Osteoblast (primary cell): ENCODE results near the gene TPM1. TPM values are rescaled to one million over a fixed set of nuclear protein-coding genes. Genes with fewer than 3 reads are reported as not detected.
A peak's percentile ranks its signal among the peaks of the same experiment; 100 is the strongest.

Experiments
- DNase-seq: peaks from one replicate; pipeline ENCODE4 v3.0.0; 2011; ENCODE audit warnings: low spot score, mixed read lengths; ENCODE audit not compliant: insufficient read length; ENCODE audit errors: missing footprints
- H2AFZ ChIP-seq: 2 replicates; pipeline ENCODE4 v1.6.0; 2011; ENCODE audit warnings: mild to moderate bottlenecking, low read length
- H3K27ac ChIP-seq: 2 replicates; pipeline ENCODE4 v1.5.1; 2011; ENCODE audit warnings: mild to moderate bottlenecking, low read depth, low read length, moderate library complexity
- H3K27me3 ChIP-seq: 2 replicates; pipeline ENCODE4 v1.6.0; 2012; ENCODE audit warnings: mild to moderate bottlenecking, control low read depth, inconsistent platforms, low read length, moderate library complexity; ENCODE audit not compliant: insufficient read depth
- H3K36me3 ChIP-seq: 2 replicates; pipeline ENCODE4 v1.5.1; 2011; ENCODE audit warnings: mild to moderate bottlenecking, low read length, control low read depth, moderate library complexity; ENCODE audit not compliant: insufficient read depth
- H3K4me1 ChIP-seq: 2 replicates; pipeline ENCODE4 v1.5.1; 2011; ENCODE audit warnings: mild to moderate bottlenecking, low read length, control low read depth, moderate library complexity; ENCODE audit not compliant: insufficient read depth
- H3K4me2 ChIP-seq: 2 replicates; pipeline ENCODE4 v1.6.0; 2011; ENCODE audit warnings: mild to moderate bottlenecking, low read length; ENCODE audit not compliant: insufficient read depth
- H3K4me3 ChIP-seq: fragments of 200-600 bp; sonication (generic); 3 replicates; pipeline ENCODE4 v1.5.1; 2012; ENCODE audit warnings: mild to moderate bottlenecking, low read length, inconsistent platforms; ENCODE audit not compliant: insufficient read depth
- H3K79me2 ChIP-seq: 2 replicates; pipeline ENCODE4 v1.6.0; 2012; ENCODE audit warnings: mild to moderate bottlenecking, low read length, control low read depth, inconsistent platforms; ENCODE audit not compliant: insufficient read depth
- H3K9me3 ChIP-seq: 2 replicates; pipeline ENCODE4 v1.5.1; 2011; ENCODE audit warnings: low read depth, low read length, control low read depth
- H4K20me1 ChIP-seq: 2 replicates; pipeline ENCODE4 v1.6.0; 2012; ENCODE audit warnings: mild to moderate bottlenecking, low read length, control low read depth; ENCODE audit not compliant: insufficient read depth
- CTCF ChIP-seq: IDR thresholded peaks from 2 replicates; pipeline ENCODE4 v1.5.1; 2011; ENCODE audit warnings: mild to moderate bottlenecking, low read depth, low read length, moderate library complexity; ENCODE audit errors: extremely low read depth
- total RNA-seq: library from RNA; depleted of rRNA; stranded (reverse); fragments of >200 nt; gene quantifications from 2 replicates; pipeline ENCODE4 v1.2.3, GENCODE V29; 2012

TPM1 gene
- total RNA-seq, 1 donor = 1,563 TPM

DNA sequence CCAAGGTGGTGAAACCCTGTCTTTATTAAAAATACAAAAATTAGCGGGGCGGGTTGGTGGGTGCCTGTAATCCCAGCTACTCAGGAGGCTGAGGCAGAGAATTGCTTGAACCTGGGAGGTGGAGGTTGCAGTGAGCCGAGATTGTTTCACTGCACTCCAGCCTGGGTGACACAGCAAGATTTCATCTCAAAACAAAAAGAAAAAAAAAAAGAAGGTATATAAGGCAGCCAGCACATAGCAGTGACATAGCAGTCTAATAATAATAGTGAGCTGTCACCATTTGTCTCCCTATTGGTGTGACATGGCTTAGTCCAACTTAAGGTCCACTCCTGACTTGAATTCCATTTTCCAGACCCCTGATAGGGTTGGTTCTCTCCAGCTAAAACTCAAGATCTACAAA is 70.3 kb downstream of the TPM1 start:
- H3K4me2 ChIP-seq = no peak overlapping the region
- TF ChIP-seq CTCF = no peak

GRCh38 chr15:63114465-63114864 is 71.9 kb downstream of the TPM1 start:
- Histone ChIP-seq H3K4me2 (no peak overlapping the region), H2AFZ (peak overlapping the region; percentile 69), H3K4me3 (no peak overlapping the region), H3K27ac (peak overlapping the region; percentile 36), H3K79me2 (no peaks in the 10 kb centered on the region), H3K36me3 (no peaks in the 10 kb centered on the region), H3K27me3 (no peaks in the 10 kb centered on the region), H3K4me1 (peaks cover 31% of the 10 kb centered on the region), H4K20me1 (no peaks in the 10 kb centered on the region), H3K9me3 (no peaks in the 10 kb centered on the region)
- no peak for TF ChIP-seq CTCF
- DNase-seq = no peak

More for the DNA sequence above, 70.3 kb downstream of the TPM1 start:
- H2AFZ ChIP-seq = no peak overlapping the region
- H3K9me3 ChIP-seq = no peaks in the 10 kb centered on the region
- no peaks in the 10 kb centered on the region for H3K27me3 ChIP-seq
- H3K27ac ChIP-seq = peak overlapping the region; percentile 44
- H3K4me3 ChIP-seq = no peak overlapping the region
- no peaks in the 10 kb centered on the region for H3K36me3 ChIP-seq
- DNase-seq = no peak
- H3K4me1 ChIP-seq = peaks cover 40% of the 10 kb centered on the region
- H3K79me2 ChIP-seq = no peaks in the 10 kb centered on the region
- H4K20me1 ChIP-seq = no peaks in the 10 kb centered on the region

Other genes with a start within 250 kb of the TPM1 start
- 51.6 and 52.8 TPM in 2 replicates for gene LACTB, start 79.1 kb downstream of the TPM1 start, total RNA-seq
- gene RPS27L, start 114.7 kb downstream of the TPM1 start, total RNA-seq = 263 and 281 TPM in 2 replicates
- gene RAB8B, start 146.9 kb downstream of the TPM1 start, total RNA-seq = 55.7 and 57.5 TPM in 2 replicates
- 17.7 and 21.8 TPM in 2 replicates for gene APH1B, start 234.9 kb downstream of the TPM1 start, total RNA-seq